HepG2 (cell line): Measurements from ENCODE around the gene ALDH18A1.

Source experiments
- AFF4 ChIP-seq: sonication (generic); formaldehyde crosslinking; IDR thresholded peaks from 2 replicates; pipeline ENCODE4 v1.4.0; 2020; ENCODE audit warnings: missing genetic modification reagents
- CTCF ChIP-seq: sonication (generic); formaldehyde crosslinking; IDR thresholded peaks from 2 replicates; pipeline ENCODE4 v1.5.0; 2020; ENCODE audit warnings: mild to moderate bottlenecking, missing genetic modification reagents, moderate library complexity
- ETV5 ChIP-seq: IDR thresholded peaks from 2 replicates; pipeline ENCODE4 v1.6.1; 2018; ENCODE audit warnings: missing biosample characterization, missing genetic modification reagents, inconsistent platforms, borderline replicate concordance
- FOXP1 ChIP-seq, 2 experiments: fragments of 450-650 bp in 1 of 2; IDR thresholded peaks; 2 replicates each; pipeline ENCODE4 v1.6.1; 2017 to 2018; ENCODE audit warnings: antibody characterized with exemption in 1 of 2
- HOXA3 ChIP-seq: sonication (generic); formaldehyde crosslinking; IDR thresholded peaks from 2 replicates; pipeline ENCODE4 v1.5.0; 2020; ENCODE audit warnings: missing genetic modification reagents
- JUND ChIP-seq: sonication (generic); formaldehyde crosslinking; IDR thresholded peaks from 2 replicates; pipeline ENCODE4 v1.8.0; 2022; ENCODE audit warnings: mild to moderate bottlenecking, missing genetic modification reagents
- RFX5 ChIP-seq: IDR thresholded peaks from 2 replicates; pipeline ENCODE4 v1.6.1; 2011; ENCODE audit warnings: low read depth, low read length, improper control_type of control experiment
- SP1 ChIP-seq, 2 experiments: fragments of 450-650 bp in 1 of 2; sonication (generic) in 1 of 2; formaldehyde crosslinking in 1 of 2; IDR thresholded peaks; 2 replicates each; pipeline versions ENCODE4 v1.4.0 to v1.6.1; 2016 to 2020; ENCODE audit warnings: missing genetic modification reagents in 1 of 2
- XBP1 ChIP-seq: sonication (generic); formaldehyde crosslinking; IDR thresholded peaks from 2 replicates; pipeline ENCODE4 v1.5.0; 2020; ENCODE audit warnings: missing genetic modification reagents
- ZNF513 ChIP-seq: sonication (generic); formaldehyde crosslinking; conservative IDR thresholded peaks from 2 replicates; pipeline ENCODE4 v1.5.0; 2020; ENCODE audit warnings: missing genetic modification reagents
- TF ChIP-seq, protein P1 (sequence below), 2 experiments: IDR thresholded peaks; 2 replicates each; pipeline ENCODE4 v1.6.1; 2011 to 2012; ENCODE audit warnings: low read length in 2 of 2, borderline replicate concordance in 1 of 2, low read depth in 1 of 2, mild to moderate bottlenecking in 1 of 2, moderate library complexity in 1 of 2
- TF ChIP-seq, protein P2 (sequence below): sonication (generic); formaldehyde crosslinking; IDR thresholded peaks from 2 replicates; pipeline ENCODE4 v1.5.0; 2020; ENCODE audit warnings: mild to moderate bottlenecking, missing genetic modification reagents
- TF ChIP-seq, protein P3 (sequence below): sonication (generic); formaldehyde crosslinking; IDR thresholded peaks from 2 replicates; pipeline ENCODE4 v1.5.0; 2020; ENCODE audit warnings: mild to moderate bottlenecking, missing genetic modification reagents

DNA sequence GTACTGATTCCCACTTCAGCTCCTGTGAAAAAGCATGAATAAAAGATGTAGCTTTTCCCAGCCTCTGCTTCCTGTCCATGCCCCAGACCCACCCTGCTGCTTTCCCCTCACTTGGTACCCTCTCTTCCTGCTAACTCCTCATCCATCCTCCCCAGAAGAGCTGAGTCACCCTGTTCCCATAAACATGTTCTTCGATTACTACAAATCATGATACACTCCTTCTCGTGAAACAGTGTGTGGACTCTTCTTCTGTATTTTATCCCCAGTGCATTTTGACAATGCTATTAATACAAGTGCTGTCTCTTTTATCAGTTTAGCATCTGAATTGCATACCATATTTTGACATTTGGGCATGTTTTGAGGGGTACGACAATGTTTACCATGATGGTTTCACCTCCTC lies 49.6 kb downstream of the ALDH18A1 start:
- TF ChIP-seq SP1 (IDR thresholded peaks at IDR 0.05) (no peak), SP1 (CRISPR knock-in tag; IDR thresholded peaks at IDR 0.05) (no peak), AFF4 (CRISPR knock-in tag) (no peak), ETV5 (no peak), HOXA3 (CRISPR knock-in tag) (no peak), RFX5 (no peak), CTCF (CRISPR knock-in tag) (no peak), ZNF513 (CRISPR knock-in tag) (no peak), XBP1 (no peak), FOXP1 (IDR thresholded peaks at IDR 0.05) (no peak), FOXP1 (CRISPR knock-in tag; IDR thresholded peaks at IDR 0.05) (no peak), JUND (CRISPR knock-in tag) (no peak)
- TF ChIP-seq, protein P1, sequence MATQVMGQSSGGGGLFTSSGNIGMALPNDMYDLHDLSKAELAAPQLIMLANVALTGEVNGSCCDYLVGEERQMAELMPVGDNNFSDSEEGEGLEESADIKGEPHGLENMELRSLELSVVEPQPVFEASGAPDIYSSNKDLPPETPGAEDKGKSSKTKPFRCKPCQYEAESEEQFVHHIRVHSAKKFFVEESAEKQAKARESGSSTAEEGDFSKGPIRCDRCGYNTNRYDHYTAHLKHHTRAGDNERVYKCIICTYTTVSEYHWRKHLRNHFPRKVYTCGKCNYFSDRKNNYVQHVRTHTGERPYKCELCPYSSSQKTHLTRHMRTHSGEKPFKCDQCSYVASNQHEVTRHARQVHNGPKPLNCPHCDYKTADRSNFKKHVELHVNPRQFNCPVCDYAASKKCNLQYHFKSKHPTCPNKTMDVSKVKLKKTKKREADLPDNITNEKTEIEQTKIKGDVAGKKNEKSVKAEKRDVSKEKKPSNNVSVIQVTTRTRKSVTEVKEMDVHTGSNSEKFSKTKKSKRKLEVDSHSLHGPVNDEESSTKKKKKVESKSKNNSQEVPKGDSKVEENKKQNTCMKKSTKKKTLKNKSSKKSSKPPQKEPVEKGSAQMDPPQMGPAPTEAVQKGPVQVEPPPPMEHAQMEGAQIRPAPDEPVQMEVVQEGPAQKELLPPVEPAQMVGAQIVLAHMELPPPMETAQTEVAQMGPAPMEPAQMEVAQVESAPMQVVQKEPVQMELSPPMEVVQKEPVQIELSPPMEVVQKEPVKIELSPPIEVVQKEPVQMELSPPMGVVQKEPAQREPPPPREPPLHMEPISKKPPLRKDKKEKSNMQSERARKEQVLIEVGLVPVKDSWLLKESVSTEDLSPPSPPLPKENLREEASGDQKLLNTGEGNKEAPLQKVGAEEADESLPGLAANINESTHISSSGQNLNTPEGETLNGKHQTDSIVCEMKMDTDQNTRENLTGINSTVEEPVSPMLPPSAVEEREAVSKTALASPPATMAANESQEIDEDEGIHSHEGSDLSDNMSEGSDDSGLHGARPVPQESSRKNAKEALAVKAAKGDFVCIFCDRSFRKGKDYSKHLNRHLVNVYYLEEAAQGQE (IDR thresholded peaks at IDR 0.05; ENCODE audit: borderline replicate concordance in 1 of 2, low read depth in 1 of 2, low read length in 2 of 2): no peak
- TF ChIP-seq, protein P2, sequence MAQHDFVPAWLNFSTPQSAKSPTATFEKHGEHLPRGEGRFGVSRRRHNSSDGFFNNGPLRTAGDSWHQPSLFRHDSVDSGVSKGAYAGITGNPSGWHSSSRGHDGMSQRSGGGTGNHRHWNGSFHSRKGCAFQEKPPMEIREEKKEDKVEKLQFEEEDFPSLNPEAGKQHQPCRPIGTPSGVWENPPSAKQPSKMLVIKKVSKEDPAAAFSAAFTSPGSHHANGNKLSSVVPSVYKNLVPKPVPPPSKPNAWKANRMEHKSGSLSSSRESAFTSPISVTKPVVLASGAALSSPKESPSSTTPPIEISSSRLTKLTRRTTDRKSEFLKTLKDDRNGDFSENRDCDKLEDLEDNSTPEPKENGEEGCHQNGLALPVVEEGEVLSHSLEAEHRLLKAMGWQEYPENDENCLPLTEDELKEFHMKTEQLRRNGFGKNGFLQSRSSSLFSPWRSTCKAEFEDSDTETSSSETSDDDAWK (CRISPR knock-in tag): no peak
- TF ChIP-seq, protein P3, sequence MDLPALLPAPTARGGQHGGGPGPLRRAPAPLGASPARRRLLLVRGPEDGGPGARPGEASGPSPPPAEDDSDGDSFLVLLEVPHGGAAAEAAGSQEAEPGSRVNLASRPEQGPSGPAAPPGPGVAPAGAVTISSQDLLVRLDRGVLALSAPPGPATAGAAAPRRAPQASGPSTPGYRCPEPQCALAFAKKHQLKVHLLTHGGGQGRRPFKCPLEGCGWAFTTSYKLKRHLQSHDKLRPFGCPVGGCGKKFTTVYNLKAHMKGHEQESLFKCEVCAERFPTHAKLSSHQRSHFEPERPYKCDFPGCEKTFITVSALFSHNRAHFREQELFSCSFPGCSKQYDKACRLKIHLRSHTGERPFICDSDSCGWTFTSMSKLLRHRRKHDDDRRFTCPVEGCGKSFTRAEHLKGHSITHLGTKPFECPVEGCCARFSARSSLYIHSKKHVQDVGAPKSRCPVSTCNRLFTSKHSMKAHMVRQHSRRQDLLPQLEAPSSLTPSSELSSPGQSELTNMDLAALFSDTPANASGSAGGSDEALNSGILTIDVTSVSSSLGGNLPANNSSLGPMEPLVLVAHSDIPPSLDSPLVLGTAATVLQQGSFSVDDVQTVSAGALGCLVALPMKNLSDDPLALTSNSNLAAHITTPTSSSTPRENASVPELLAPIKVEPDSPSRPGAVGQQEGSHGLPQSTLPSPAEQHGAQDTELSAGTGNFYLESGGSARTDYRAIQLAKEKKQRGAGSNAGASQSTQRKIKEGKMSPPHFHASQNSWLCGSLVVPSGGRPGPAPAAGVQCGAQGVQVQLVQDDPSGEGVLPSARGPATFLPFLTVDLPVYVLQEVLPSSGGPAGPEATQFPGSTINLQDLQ (CRISPR knock-in tag): no peak
